Mucosa of descending colon (tissue), 3 donors: Measurements from ENCODE around the gene LPCAT1. TPM values are rescaled to one million over a fixed set of nuclear protein-coding genes. Genes with fewer than 3 reads are reported as not detected.

Experiments
- ATAC-seq: fragments of 200-7000 bp; cut with Tn5 transposase; one replicate; pipeline ENCODE4 v1.9.1; 2020; ENCODE audit warnings: mild to moderate bottlenecking, moderate library complexity
- DNase-seq, 3 donors: peaks; one replicate each; pipeline ENCODE4 v3.0.0-alpha.2; 2020
- H3K36me3 ChIP-seq: fragments of 200-600 bp; one replicate; pipeline ENCODE4 v1.8.0; 2021; ENCODE audit warnings: low read depth, mild to moderate bottlenecking
- H3K4me1 ChIP-seq: fragments of 200-600 bp; one replicate; pipeline ENCODE4 v1.8.0; 2021; ENCODE audit warnings: low read depth, mild to moderate bottlenecking
- H3K4me3 ChIP-seq: fragments of 200-600 bp; one replicate; pipeline ENCODE4 v1.8.0; 2021; ENCODE audit warnings: mild to moderate bottlenecking
- H3K9me3 ChIP-seq: fragments of 200-600 bp; one replicate; pipeline ENCODE4 v1.8.0; 2021; ENCODE audit warnings: mild to moderate bottlenecking
- CTCF ChIP-seq: fragments of 200-600 bp; IDR thresholded peaks from one replicate; pipeline ENCODE4 v1.8.0; 2022; ENCODE audit warnings: antibody characterized with exemption, mild to moderate bottlenecking
- intact Hi-C, 2 donors: fragments of 100-400 bp; cut with DNase I in 1 of 2; cut with micrococcal nuclease in 1 of 2; formaldehyde crosslinking; loops; one replicate each; pipeline versions ENCODE4 v1.11.0 to v1.11.1; 2022; cut with DNase I, micrococcal nuclease
- microRNA-seq: library from miRNA; unstranded; fragments of <30 nt; microRNA quantifications from one replicate; pipeline ENCODE4, GENCODE V29; 2019
- total RNA-seq, 3 donors: library from RNA; stranded (reverse); fragmentation: NEBNext Ultra II Directional in 2 of 3; extraction: Animal tissue kit (Norgen Biotek cat#: 25700) in 2 of 3; gene quantifications; one replicate each; pipeline versions ENCODE4 v1.2.1 to v1.2.4, GENCODE V29; 2021 to 2023
- donor health status: DM: no; HTN: no; CAD: no; lungs with moderate emphysema.
- donor health status: DM: no; HTN: no; CAD: no.
- donor health status: DM: no; HTN: yes; CAD: no.

The LPCAT1 gene
- total RNA-seq, 3 donors from 2014 or later: 6.7 to 27.2 (median 26.0) TPM

GRCh38 chr5:1412163-1412562 is 111.6 kb downstream of the LPCAT1 start:
- H3K36me3 ChIP-seq: no peaks in the 10 kb centered on the region
- ATAC-seq (no peak), DNase-seq (peak in 1 of 3 donors; percentile 36)
- H3K9me3 ChIP-seq: no peaks in the 10 kb centered on the region
- intact Hi-C loops: no loop called here
- no peak overlapping the region for H3K4me3 ChIP-seq
- no peaks in the 10 kb centered on the region for H3K4me1 ChIP-seq
- TF ChIP-seq CTCF: no peak

Small RNA genes within 50 kb of the gene (microRNA-seq; reads per million reads assigned to microRNA genes)
- gene MIR6075: not detected

Other genes with a start within 250 kb of the LPCAT1 start
- gene TERT, start 228.9 kb downstream of the LPCAT1 start, total RNA-seq: 1 to 10 TPM; 2.1 to 5.0 (median 2.8) TPM
- 100 to 1,000 TPM in 1 of 3 donors, 10 to 100 TPM in 2; 86.6 to 101 (median 97.6) TPM for gene CLPTM1L, start 178.9 kb downstream of the LPCAT1 start, total RNA-seq
- gene SLC6A3, start 78.5 kb downstream of the LPCAT1 start, total RNA-seq: not detected